ENCODE results near the gene CBL. TPM values are rescaled to one million over a fixed set of nuclear protein-coding genes. Genes with fewer than 3 reads are reported as not detected.

Gene CBL
- polyA plus RNA-seq, 2 of the 4 experiments (the other 2 are of a cell fraction): 6.0 to 14.1 TPM

DNA sequence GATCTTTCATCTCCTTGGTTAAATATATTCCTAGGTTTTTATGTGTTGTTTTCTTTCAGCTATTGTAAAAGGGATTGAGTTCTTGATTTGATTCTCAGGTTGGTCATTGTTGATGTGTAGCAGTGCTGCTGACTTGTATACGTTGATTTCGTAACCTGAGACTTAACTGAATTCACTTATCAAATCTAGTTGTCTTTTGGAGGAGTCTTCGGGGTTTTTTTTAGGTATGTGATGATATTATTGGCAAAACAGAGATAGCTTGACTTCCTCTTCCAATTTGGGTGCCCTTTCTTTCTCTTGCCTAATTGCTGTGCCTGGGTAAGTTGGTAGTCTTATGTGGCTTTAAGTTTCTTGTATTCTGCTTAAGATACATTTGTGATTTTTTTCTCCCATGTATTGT is 52.8 kb downstream of the CBL start (continued):
- TF ChIP-seq CHD4 (IDR thresholded peaks at IDR 0.05; ENCODE audit: borderline replicate concordance) (no peak), CBX8 (IDR thresholded peaks at IDR 0.05) (no peak), NPAS2 (CRISPR knock-in tag; IDR thresholded peaks at IDR 0.05; ENCODE audit: borderline replicate concordance) (no peak)
- TF ChIP-seq, protein P1, sequence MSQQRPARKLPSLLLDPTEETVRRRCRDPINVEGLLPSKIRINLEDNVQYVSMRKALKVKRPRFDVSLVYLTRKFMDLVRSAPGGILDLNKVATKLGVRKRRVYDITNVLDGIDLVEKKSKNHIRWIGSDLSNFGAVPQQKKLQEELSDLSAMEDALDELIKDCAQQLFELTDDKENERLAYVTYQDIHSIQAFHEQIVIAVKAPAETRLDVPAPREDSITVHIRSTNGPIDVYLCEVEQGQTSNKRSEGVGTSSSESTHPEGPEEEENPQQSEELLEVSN (IDR thresholded peaks at IDR 0.05; ENCODE audit: borderline replicate concordance, low read depth): no peak
- TF ChIP-seq, protein P2, sequence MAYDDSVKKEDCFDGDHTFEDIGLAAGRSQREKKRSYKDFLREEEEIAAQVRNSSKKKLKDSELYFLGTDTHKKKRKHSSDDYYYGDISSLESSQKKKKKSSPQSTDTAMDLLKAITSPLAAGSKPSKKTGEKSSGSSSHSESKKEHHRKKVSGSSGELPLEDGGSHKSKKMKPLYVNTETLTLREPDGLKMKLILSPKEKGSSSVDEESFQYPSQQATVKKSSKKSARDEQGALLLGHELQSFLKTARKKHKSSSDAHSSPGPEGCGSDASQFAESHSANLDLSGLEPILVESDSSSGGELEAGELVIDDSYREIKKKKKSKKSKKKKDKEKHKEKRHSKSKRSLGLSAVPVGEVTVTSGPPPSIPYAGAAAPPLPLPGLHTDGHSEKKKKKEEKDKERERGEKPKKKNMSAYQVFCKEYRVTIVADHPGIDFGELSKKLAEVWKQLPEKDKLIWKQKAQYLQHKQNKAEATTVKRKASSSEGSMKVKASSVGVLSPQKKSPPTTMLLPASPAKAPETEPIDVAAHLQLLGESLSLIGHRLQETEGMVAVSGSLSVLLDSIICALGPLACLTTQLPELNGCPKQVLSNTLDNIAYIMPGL (CRISPR knock-in tag; IDR thresholded peaks at IDR 0.05; ENCODE audit: borderline replicate concordance): no peak

DNA sequence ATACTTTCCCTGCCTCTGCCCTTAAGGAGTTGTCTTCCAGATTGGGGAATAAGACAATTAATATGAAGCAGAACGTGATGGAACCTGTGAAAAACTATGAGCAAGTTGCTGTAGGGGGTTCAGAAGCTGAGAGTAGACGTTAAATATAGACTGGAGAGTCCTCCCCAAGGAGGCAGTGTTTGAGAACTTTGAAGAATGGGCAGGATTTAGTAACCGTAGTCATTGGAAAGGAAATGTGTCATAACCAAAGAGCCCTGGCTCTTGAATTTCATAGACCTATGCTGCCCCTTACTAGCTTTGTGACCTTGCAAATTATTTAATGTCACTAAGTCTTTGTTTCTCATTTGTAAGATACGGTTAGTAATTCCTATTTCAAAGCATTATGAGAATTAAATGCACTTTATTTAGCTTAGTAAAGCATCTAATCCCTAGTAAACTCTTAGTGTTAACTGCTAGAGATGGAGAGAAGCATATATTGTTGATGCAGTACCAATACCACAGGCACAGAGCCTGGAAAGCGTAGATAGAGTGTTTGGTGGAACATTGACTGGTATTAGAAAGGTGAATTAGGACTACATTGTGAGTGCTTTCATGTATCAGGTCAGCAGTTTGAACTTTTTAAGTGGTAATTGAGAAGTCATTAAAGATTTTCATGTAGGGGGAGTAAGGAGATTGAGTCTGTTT is 56.7 kb downstream of the CBL start:
- ChIA-PET CTCF (interaction anchor here (0.9 kb wide), 1 partner anchor 61 kb away, joined by 4 read pairs; no protein-coding TSS in a partner anchor), POLR2A (no interaction called here)
- Histone ChIP-seq H3K4me2 (peak overlapping the region; percentile 53), H3K9me3 (no peaks in the 10 kb centered on the region), H3K4me3 (no peak overlapping the region), H3K27ac (no peak overlapping the region), H3K4me1 (peaks cover 17% of the 10 kb centered on the region)
- DNase-seq (ENCODE audit: low read depth in 1 of 2, low spot score in 1 of 2) (no peak), FAIRE-seq (no peak), ATAC-seq (peak in 1 of 2 experiments; percentile 59; a peak in 3 of 6 replicates)
- WGBS (ENCODE audit: missing lambda C conversion rate): 67% methylated on average over 5 of the region's 5 CpGs
- TF ChIP-seq POLR2A (IDR thresholded peaks at IDR 0.05; ENCODE audit: low read length) (no peak), MYC (IDR thresholded peaks at IDR 0.05; ENCODE audit: borderline replicate concordance, low read length) (no peak), EHMT2 (IDR thresholded peaks at IDR 0.05; ENCODE audit: low read depth) (no peak), TP53 (CRISPR knock-in tag; IDR thresholded peaks at IDR 0.05) (no peak), FOSB (CRISPR knock-in tag; IDR thresholded peaks at IDR 0.05) (no peak)

DNA sequence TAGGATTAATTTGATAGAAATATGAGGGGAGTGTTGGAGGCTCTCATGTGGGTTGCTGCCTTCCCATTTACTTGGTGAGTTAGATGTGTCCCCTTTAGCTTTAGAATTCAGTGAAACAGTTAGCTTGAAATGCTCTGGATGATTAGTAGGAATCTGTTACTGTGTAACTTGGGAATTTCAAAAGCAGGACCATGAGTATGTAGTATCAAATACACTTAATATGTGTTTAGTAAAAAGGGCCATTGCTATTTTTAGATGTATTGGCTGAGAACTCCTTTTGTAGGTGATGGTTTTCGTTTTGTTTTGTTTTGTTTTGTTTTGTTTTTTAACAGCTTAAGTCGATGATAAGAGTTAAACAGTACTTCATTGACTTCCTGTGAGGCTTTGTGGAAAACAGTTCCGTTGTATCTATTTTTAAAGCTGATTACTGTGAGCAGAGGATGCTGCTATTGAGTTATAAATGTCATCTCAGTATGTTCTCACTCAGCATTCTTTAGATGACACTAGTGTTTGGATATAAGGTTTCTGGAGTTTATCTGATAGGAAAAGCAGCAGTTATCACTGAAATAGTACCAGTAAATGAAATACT is 57.3 kb downstream of the CBL start:
- H3K4me2 ChIP-seq: peak overlapping the region; percentile 53
- 29% methylated on average over 3 of the region's 3 CpGs for WGBS (ENCODE audit: missing lambda C conversion rate)

More for the DNA sequence above, 57.3 kb downstream of the CBL start:
- no peak for DNase-seq (ENCODE audit: low read depth in 1 of 2, low spot score in 1 of 2)
- Histone ChIP-seq H3K4me3 (no peak overlapping the region), H3K4me1 (peaks cover 17% of the 10 kb centered on the region), H3K27ac (no peak overlapping the region), H3K9me3 (no peaks in the 10 kb centered on the region)
- ChIA-PET CTCF (interaction anchor here (0.9 kb wide), 1 partner anchor 61 kb away, joined by 4 read pairs; no protein-coding TSS in a partner anchor), POLR2A (no interaction called here)
- no peak for ATAC-seq
- TF ChIP-seq CBX8 (IDR thresholded peaks at IDR 0.05): no peak
- TF ChIP-seq, protein P3, sequence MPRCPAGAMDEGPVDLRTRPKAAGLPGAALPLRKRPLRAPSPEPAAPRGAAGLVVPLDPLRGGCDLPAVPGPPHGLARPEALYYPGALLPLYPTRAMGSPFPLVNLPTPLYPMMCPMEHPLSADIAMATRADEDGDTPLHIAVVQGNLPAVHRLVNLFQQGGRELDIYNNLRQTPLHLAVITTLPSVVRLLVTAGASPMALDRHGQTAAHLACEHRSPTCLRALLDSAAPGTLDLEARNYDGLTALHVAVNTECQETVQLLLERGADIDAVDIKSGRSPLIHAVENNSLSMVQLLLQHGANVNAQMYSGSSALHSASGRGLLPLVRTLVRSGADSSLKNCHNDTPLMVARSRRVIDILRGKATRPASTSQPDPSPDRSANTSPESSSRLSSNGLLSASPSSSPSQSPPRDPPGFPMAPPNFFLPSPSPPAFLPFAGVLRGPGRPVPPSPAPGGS (IDR thresholded peaks at IDR 0.05): no peak
- TF ChIP-seq MYC (IDR thresholded peaks at IDR 0.05; ENCODE audit: borderline replicate concordance, low read length): no peak
- no peak for TF ChIP-seq FOXS1 (CRISPR knock-in tag; IDR thresholded peaks at IDR 0.05)
- TF ChIP-seq, protein P4, sequence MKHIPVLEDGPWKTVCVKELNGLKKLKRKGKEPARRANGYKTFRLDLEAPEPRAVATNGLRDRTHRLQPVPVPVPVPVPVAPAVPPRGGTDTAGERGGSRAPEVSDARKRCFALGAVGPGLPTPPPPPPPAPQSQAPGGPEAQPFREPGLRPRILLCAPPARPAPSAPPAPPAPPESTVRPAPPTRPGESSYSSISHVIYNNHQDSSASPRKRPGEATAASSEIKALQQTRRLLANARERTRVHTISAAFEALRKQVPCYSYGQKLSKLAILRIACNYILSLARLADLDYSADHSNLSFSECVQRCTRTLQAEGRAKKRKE (CRISPR knock-in tag; IDR thresholded peaks at IDR 0.05; ENCODE audit: low read depth): no peak
- TF ChIP-seq FOSL2 (IDR thresholded peaks at IDR 0.05): no peak
- no peak for TF ChIP-seq FOSL2 (CRISPR knock-in tag; IDR thresholded peaks at IDR 0.05)
- no peak for TF ChIP-seq ZSCAN20 (CRISPR knock-in tag; IDR thresholded peaks at IDR 0.05)
- no peak for TF ChIP-seq ZNF302 (CRISPR knock-in tag; IDR thresholded peaks at IDR 0.05)
- no peak for TF ChIP-seq EHMT2 (IDR thresholded peaks at IDR 0.05; ENCODE audit: low read depth)
- no peak for TF ChIP-seq GATA3 (IDR thresholded peaks at IDR 0.05; ENCODE audit: borderline replicate concordance)
- no peak for TF ChIP-seq RCOR1 (IDR thresholded peaks at IDR 0.05; ENCODE audit: low read depth, low read length)
- TF ChIP-seq BHLHE40 (IDR thresholded peaks at IDR 0.05; ENCODE audit: low read depth, low read length): no peak
- no peak for TF ChIP-seq HOXB13 (CRISPR knock-in tag; IDR thresholded peaks at IDR 0.05; ENCODE audit: low read depth)
- TF ChIP-seq, protein P5, sequence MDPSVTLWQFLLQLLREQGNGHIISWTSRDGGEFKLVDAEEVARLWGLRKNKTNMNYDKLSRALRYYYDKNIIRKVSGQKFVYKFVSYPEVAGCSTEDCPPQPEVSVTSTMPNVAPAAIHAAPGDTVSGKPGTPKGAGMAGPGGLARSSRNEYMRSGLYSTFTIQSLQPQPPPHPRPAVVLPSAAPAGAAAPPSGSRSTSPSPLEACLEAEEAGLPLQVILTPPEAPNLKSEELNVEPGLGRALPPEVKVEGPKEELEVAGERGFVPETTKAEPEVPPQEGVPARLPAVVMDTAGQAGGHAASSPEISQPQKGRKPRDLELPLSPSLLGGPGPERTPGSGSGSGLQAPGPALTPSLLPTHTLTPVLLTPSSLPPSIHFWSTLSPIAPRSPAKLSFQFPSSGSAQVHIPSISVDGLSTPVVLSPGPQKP (IDR thresholded peaks at IDR 0.05; ENCODE audit: low read depth, low read length): no peak
- TF ChIP-seq HEYL (CRISPR knock-in tag; IDR thresholded peaks at IDR 0.05): no peak
- no peak for FAIRE-seq

All from A549 (cell line).